Testis (tissue), 3 donors: ENCODE data around the gene CSH1. TPM values are rescaled to one million over a fixed set of nuclear protein-coding genes. Genes with fewer than 3 reads are reported as not detected.

Experiments
- DNase-seq: peaks from one replicate; pipeline ENCODE4 v3.0.0-alpha.2; 2019
- H3K27ac ChIP-seq, 2 donors: fragments of 200-600 bp; sonication (generic); one replicate each; pipeline ENCODE4 v1.5.1; 2019
- H3K27me3 ChIP-seq: fragments of 200-600 bp; sonication (generic); one replicate; pipeline ENCODE4 v1.5.1; 2019
- H3K36me3 ChIP-seq: fragments of 200-600 bp; sonication (generic); one replicate; pipeline ENCODE4 v1.5.1; 2017; ENCODE audit warnings: low read depth; ENCODE audit errors: missing control alignments
- H3K4me1 ChIP-seq: fragments of 200-600 bp; sonication (generic); one replicate; pipeline ENCODE4 v1.5.1; 2019
- H3K4me3 ChIP-seq, 2 donors: fragments of 200-600 bp; sonication (generic); one replicate each; pipeline ENCODE4 v1.5.1; 2017 to 2019
- H3K9me3 ChIP-seq: fragments of 200-600 bp; sonication (generic); one replicate; pipeline ENCODE4 v1.5.1; 2017
- POLR2A ChIP-seq: fragments of 450-650 bp; IDR thresholded peaks from one replicate; pipeline ENCODE4 v1.6.1; 2017; ENCODE audit warnings: antibody characterized with exemption, mild to moderate bottlenecking, moderate library complexity
- WGBS, 2 donors: methylation state at CpG; one replicate each; pipeline ENCODE4 v1.1.5; 2018; 5-methylcytosine and 5-hydroxymethylcytosine counted together
- intact Hi-C: fragments of 100-400 bp; cut with DNase I; formaldehyde crosslinking; loops from one replicate; pipeline ENCODE4 v1.15.1; 2023; ENCODE audit warnings: low total_unique reads
- polyA plus RNA-seq: library from polyadenylated mRNA; stranded (reverse); fragments of 350-450 nt; fragmentation: Illumina TruSeq; extraction: RNeasy Lipid Tissue Mini Kit (QIAGEN cat#74804); gene quantifications from one replicate; pipeline ENCODE4 v1.2.3, GENCODE V29; 2014; ENCODE audit warnings: low read depth, low replicate concordance; ENCODE audit not compliant: insufficient read depth
- total RNA-seq, 2 donors: library from RNA; depleted of rRNA; stranded (reverse); fragments of >200 nt; gene quantifications; one replicate each; pipeline ENCODE4 v1.2.3, GENCODE V29; 2016
- TF ChIP-seq, protein P1 (sequence below), 3 experiments: fragments of 450-650 bp in 2 of 3; fragments of 200-600 bp in 1 of 3; sonication (generic) in 1 of 3; IDR thresholded peaks; one replicate each; pipeline ENCODE4 v1.5.1; 2016 to 2019; ENCODE audit warnings: antibody characterized with exemption in 3 of 3, mild to moderate bottlenecking in 2 of 3, moderate library complexity in 1 of 3

The CSH1 gene
- total and polyA plus RNA-seq, 3 donors from 2014 or later: 0.71 to 1.2 TPM; not detected in 1

- H3K36me3 ChIP-seq: no peaks in the 10 kb centered on the region
- H3K27ac ChIP-seq: no peak overlapping the region
- TF ChIP-seq, protein P1, sequence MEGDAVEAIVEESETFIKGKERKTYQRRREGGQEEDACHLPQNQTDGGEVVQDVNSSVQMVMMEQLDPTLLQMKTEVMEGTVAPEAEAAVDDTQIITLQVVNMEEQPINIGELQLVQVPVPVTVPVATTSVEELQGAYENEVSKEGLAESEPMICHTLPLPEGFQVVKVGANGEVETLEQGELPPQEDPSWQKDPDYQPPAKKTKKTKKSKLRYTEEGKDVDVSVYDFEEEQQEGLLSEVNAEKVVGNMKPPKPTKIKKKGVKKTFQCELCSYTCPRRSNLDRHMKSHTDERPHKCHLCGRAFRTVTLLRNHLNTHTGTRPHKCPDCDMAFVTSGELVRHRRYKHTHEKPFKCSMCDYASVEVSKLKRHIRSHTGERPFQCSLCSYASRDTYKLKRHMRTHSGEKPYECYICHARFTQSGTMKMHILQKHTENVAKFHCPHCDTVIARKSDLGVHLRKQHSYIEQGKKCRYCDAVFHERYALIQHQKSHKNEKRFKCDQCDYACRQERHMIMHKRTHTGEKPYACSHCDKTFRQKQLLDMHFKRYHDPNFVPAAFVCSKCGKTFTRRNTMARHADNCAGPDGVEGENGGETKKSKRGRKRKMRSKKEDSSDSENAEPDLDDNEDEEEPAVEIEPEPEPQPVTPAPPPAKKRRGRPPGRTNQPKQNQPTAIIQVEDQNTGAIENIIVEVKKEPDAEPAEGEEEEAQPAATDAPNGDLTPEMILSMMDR (IDR thresholded peaks at IDR 0.05): no peak
- no peak for TF ChIP-seq POLR2A
- intact Hi-C loops: no loop called here
- no peak overlapping the region for H3K4me3 ChIP-seq
- DNase-seq: no peak
- H3K27me3 ChIP-seq: no peaks in the 10 kb centered on the region
- H3K9me3 ChIP-seq: no peaks in the 10 kb centered on the region
- 90 to 93% methylated on average over 9 of the region's 10 CpGs for WGBS, 2 donors
- peaks cover 3% of the 10 kb centered on the region for H3K4me1 ChIP-seq
Measured at GRCh38 chr17:63928966-63929695, 32.8 kb upstream of the CSH1 start.

DNA sequence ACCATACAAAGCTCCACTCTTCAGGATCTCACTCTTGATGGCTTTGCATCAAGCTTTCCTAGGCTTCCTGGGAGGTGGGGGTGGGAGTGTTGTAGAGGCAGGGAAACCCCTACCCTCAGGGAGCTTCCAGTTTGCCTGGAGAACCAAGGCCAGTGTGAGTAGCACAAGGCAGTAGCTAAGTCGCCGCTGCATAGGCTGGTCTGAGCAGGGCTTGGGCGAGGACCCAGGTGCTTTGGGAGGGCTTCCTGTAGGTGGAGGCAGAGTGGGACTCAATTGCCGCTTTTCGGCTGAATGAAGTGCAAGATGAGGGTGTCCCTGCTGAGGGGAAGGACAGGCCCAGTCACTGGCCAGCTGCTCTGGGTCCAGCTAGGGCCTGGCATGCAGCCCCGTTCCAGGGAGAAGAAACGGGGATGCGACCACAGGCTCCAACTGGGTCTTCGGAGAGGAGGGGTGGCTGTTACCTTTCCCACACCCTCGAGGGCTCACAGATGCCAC is 31.8 kb upstream of the CSH1 start:
- intact Hi-C loops: no loop called here
- WGBS, 2 donors: 90% methylated on average over 10 of the region's 10 CpGs
- TF ChIP-seq POLR2A: no peak
- TF ChIP-seq, protein P1 (IDR thresholded peaks at IDR 0.05): no peak
- no peaks in the 10 kb centered on the region for H3K27me3 ChIP-seq
- DNase-seq: no peak
- no peak overlapping the region for H3K4me3 ChIP-seq
- H3K4me1 ChIP-seq: peaks cover 3% of the 10 kb centered on the region
- no peak overlapping the region for H3K27ac ChIP-seq
- H3K9me3 ChIP-seq: no peaks in the 10 kb centered on the region
- no peaks in the 10 kb centered on the region for H3K36me3 ChIP-seq

DNA sequence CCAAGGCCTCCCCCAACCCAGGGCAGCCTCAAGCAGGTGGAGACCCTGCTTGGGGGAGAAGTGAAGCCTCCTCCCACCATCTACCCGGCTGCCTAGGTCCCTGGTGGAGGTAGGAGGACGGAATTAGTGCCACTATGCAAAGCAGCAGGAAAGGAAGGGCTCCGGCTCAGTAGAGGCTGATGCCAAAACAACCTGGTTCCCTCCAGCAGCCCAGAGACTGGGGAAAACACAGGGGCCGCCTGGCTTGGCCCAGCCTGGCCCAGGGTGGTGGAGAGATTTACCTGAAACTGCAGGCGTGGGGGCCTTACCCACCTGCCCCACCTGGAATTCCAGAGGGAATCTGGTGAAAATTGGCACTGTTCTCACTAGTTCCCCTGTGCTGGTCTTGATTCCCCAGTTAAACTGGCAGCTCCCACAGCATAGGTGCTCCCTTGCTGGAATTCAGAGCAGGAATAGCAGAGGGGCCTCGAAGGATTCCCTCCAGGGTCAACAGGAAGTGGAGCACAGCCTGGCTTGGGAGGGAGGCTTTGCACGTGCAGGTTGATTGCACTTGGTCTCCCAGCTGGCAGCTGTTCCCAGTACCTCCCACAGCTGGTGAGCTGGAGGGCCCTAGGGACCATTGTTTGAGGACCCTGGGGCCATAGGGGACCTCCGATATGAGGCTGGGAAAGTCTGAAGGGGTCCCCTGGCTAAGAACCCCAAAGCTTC is 31.2 kb upstream of the CSH1 start:
- Histone ChIP-seq H3K4me1 (peaks cover 3% of the 10 kb centered on the region), H3K36me3 (no peaks in the 10 kb centered on the region), H3K27me3 (no peaks in the 10 kb centered on the region), H3K9me3 (no peaks in the 10 kb centered on the region), H3K4me3 (no peak overlapping the region), H3K27ac (no peak overlapping the region)
- WGBS, 2 donors: 64 to 74% methylated on average over 5 to 8 of the region's 8 CpGs
- intact Hi-C loops: no loop called here
- no peak for TF ChIP-seq POLR2A
- TF ChIP-seq, protein P1 (IDR thresholded peaks at IDR 0.05): no peak
- no peak for DNase-seq

GRCh38 chr17:63926164-63926563 is 29.8 kb upstream of the CSH1 start:
- 94 to 99% methylated on average over 2 of the region's 2 CpGs for WGBS, 2 donors
- intact Hi-C loops: no loop called here
- H3K4me3 ChIP-seq: no peak overlapping the region

More at GRCh38 chr17:63926164-63926563, 29.8 kb upstream of the CSH1 start:
- Histone ChIP-seq H3K4me1 (peaks cover under 1% of the 10 kb centered on the region), H3K9me3 (no peaks in the 10 kb centered on the region), H3K27ac (no peak overlapping the region), H3K27me3 (no peaks in the 10 kb centered on the region), H3K36me3 (no peaks in the 10 kb centered on the region)
- DNase-seq: no peak
- TF ChIP-seq POLR2A: no peak
- TF ChIP-seq, protein P1 (IDR thresholded peaks at IDR 0.05): no peak
